SU-DHL-6 (cell line): ENCODE results near the gene ACTL6B.

ENCODE experiments used
- H2AFZ ChIP-seq: fragments of 200-600 bp; sonication (generic); 2 replicates; pipeline ENCODE4 v1.6.1; 2014; ENCODE audit warnings: low read depth, mild to moderate bottlenecking, moderate library complexity, mixed read lengths, antibody characterized with exemption, low read length; ENCODE audit not compliant: severe bottlenecking
- H3F3A ChIP-seq: fragments of 200-600 bp; shearing (Covaris generic); 2 replicates; pipeline ENCODE4 v1.6.0; 2016; ENCODE audit warnings: antibody characterized with exemption, mild to moderate bottlenecking; ENCODE audit not compliant: insufficient read depth
- H3K27ac ChIP-seq: fragments of 200-600 bp; sonication (generic); 2 replicates; pipeline ENCODE4 v1.5.1; 2016; ENCODE audit warnings: low read depth, mild to moderate bottlenecking, low read length, moderate library complexity, mixed read lengths
- H3K27me3 ChIP-seq: fragments of 200-600 bp; sonication (generic), shearing (Covaris generic); 2 replicates; pipeline ENCODE4 v1.6.0; 2014; ENCODE audit warnings: mild to moderate bottlenecking, low read length
- H3K36me3 ChIP-seq: fragments of 200-600 bp; sonication (generic); 2 replicates; pipeline ENCODE4 v1.6.1; 2014; ENCODE audit warnings: mild to moderate bottlenecking, low read length, mixed read lengths
- H3K4me2 ChIP-seq: fragments of 300-600, 200-600 bp; shearing (Covaris generic), sonication (generic); 2 replicates; pipeline ENCODE4 v1.6.0; 2014; ENCODE audit warnings: low read length, low read depth, mild to moderate bottlenecking; ENCODE audit not compliant: poor library complexity, severe bottlenecking
- H3K4me3 ChIP-seq: fragments of 200-600 bp; sonication (generic); 2 replicates; pipeline ENCODE4 v1.5.1; 2014; ENCODE audit warnings: antibody characterized with exemption, low read length, mild to moderate bottlenecking, mixed read lengths; ENCODE audit not compliant: insufficient read depth, poor library complexity, severe bottlenecking
- H3K79me2 ChIP-seq: fragments of 200-600 bp; sonication (generic); 2 replicates; pipeline ENCODE4 v1.6.1; 2014; ENCODE audit warnings: mild to moderate bottlenecking, low read length, moderate library complexity; ENCODE audit not compliant: insufficient read depth
- H3K9ac ChIP-seq: fragments of 200-600 bp; sonication (generic); 2 replicates; pipeline ENCODE4 v1.7.0; 2014; ENCODE audit warnings: mild to moderate bottlenecking, low read length
- H3K9me2 ChIP-seq: fragments of 200-600 bp; sonication (generic); replicated peaks from 2 replicates; pipeline ENCODE4 v1.6.1; 2014; ENCODE audit warnings: low read length; ENCODE audit not compliant: insufficient read depth
- H3K9me3 ChIP-seq: fragments of 200-600 bp; sonication (generic); 2 replicates; pipeline ENCODE4 v1.6.1; 2014; ENCODE audit warnings: low read length, mixed read lengths; ENCODE audit not compliant: insufficient read depth
- H4K20me1 ChIP-seq: fragments of 200-600 bp; sonication (generic); 2 replicates; pipeline ENCODE4 v1.6.1; 2014; ENCODE audit warnings: low read depth, mild to moderate bottlenecking, antibody characterized with exemption, low read length, moderate library complexity, mixed read lengths
- CTCF ChIP-seq: fragments of 200-600 bp; sonication (generic); IDR thresholded peaks from one replicate; pipeline ENCODE4 v1.5.1; 2017; ENCODE audit warnings: antibody characterized with exemption, mild to moderate bottlenecking, low read length, moderate library complexity; ENCODE audit not compliant: insufficient read depth, poor library complexity, severe bottlenecking
- EZH2phosphoT487 ChIP-seq: fragments of 200-600 bp; sonication (generic), shearing (Covaris generic); conservative IDR thresholded peaks from 2 replicates; pipeline ENCODE4 v1.6.1; 2018; ENCODE audit warnings: mild to moderate bottlenecking, antibody characterized with exemption, low read length, moderate library complexity, mixed read lengths

Gene ACTL6B

GRCh38 chr7:100623951-100624824 is 32.1 kb downstream of the ACTL6B start:
- H3K4me3 ChIP-seq, result no peak overlapping the region
- H3K4me2 ChIP-seq, result no peak overlapping the region
- H3K79me2 ChIP-seq, result no peaks in the 10 kb centered on the region
- no peaks in the 10 kb centered on the region for H3K36me3 ChIP-seq
- peaks cover 3% of the 10 kb centered on the region; the same call in 1 of the 2 replicates for H3F3A ChIP-seq
- H3K9me2 ChIP-seq, result no peaks in the 10 kb centered on the region
- H3K9me3 ChIP-seq, result no peaks in the 10 kb centered on the region
- no peaks in the 10 kb centered on the region for H4K20me1 ChIP-seq
- no peak overlapping the region for H3K9ac ChIP-seq
- H3K27me3 ChIP-seq, result no peaks in the 10 kb centered on the region
- H2AFZ ChIP-seq, result no peak overlapping the region
- TF ChIP-seq EZH2phosphoT487 (no peak), CTCF (no peak)
- H3K27ac ChIP-seq, result no peak overlapping the region

GRCh38 chr7:100621554-100621953 is 34.7 kb downstream of the ACTL6B start:
- TF ChIP-seq EZH2phosphoT487, result no peak
- TF ChIP-seq CTCF, result no peak
- Histone ChIP-seq H3F3A (no peaks in the 10 kb centered on the region), H3K27me3 (no peaks in the 10 kb centered on the region), H2AFZ (no peak overlapping the region), H3K36me3 (no peaks in the 10 kb centered on the region), H3K27ac (no peak overlapping the region), H3K9ac (no peak overlapping the region), H3K4me3 (no peak overlapping the region), H3K4me2 (no peak overlapping the region), H3K9me3 (no peaks in the 10 kb centered on the region), H3K9me2 (no peaks in the 10 kb centered on the region), H4K20me1 (no peaks in the 10 kb centered on the region), H3K79me2 (no peaks in the 10 kb centered on the region)

- TF ChIP-seq CTCF (no peak), EZH2phosphoT487 (no peak)
- H3K9ac ChIP-seq, result no peak overlapping the region
- no peaks in the 10 kb centered on the region for H3K79me2 ChIP-seq
These were observed 35.4 kb downstream of the ACTL6B start for GRCh38 chr7:100620804-100621203.

More at GRCh38 chr7:100620804-100621203, 35.4 kb downstream of the ACTL6B start:
- H3K9me2 ChIP-seq, result no peaks in the 10 kb centered on the region
- no peaks in the 10 kb centered on the region for H3K36me3 ChIP-seq
- no peak overlapping the region for H2AFZ ChIP-seq
- H4K20me1 ChIP-seq, result no peaks in the 10 kb centered on the region
- H3K27ac ChIP-seq, result no peak overlapping the region
- no peaks in the 10 kb centered on the region for H3F3A ChIP-seq
- H3K27me3 ChIP-seq, result no peaks in the 10 kb centered on the region
- H3K9me3 ChIP-seq, result no peaks in the 10 kb centered on the region
- no peak overlapping the region for H3K4me3 ChIP-seq
- no peak overlapping the region for H3K4me2 ChIP-seq
